GM12865 (cell line): ENCODE results near the gene ZFYVE28.

ENCODE experiments used
- DNase-seq: peaks from one replicate; pipeline ENCODE4 v3.0.0; 2010; ENCODE audit warnings: low read depth
- H3K4me3 ChIP-seq: 2 replicates; pipeline ENCODE4 v1.5.1; 2011; ENCODE audit warnings: mild to moderate bottlenecking, low read depth, low read length, control low read depth
- TF ChIP-seq, protein P1 (sequence below): IDR thresholded peaks from 2 replicates; pipeline ENCODE4 v1.5.1; 2011; ENCODE audit warnings: low read length, control low read depth, low read depth, inconsistent platforms; ENCODE audit not compliant: insufficient read depth; ENCODE audit errors: missing control alignments

ZFYVE28 gene

DNA sequence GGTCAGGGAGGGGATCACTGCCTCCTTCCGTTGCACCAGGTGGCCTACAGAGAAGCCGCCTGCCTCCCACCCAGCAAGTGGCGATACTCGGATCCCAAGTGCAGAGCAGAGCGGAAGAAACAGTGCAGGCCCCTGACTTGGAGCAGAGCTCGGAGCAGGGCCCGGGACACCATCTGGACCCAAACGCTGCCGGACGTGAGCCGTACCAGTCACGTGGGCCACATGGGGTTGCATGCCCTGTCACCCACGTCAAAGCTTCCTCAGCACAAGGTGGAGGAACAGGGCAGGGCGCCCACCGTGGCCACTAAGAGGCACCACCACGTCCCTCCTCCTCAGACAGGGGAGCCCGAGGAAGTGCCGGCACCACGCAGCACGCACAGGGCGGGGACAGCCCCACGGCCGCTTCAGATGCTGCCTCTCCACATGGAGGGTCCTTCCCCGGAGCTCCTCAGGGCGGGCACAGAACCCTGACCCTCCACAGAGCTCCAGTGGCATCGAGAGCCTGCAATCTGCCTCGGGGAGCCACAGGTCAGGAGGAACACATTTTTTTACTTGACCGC is 18.7 kb downstream of the ZFYVE28 start:
- H3K4me3 ChIP-seq: no peak overlapping the region
- no peak for DNase-seq
- TF ChIP-seq, protein P1, sequence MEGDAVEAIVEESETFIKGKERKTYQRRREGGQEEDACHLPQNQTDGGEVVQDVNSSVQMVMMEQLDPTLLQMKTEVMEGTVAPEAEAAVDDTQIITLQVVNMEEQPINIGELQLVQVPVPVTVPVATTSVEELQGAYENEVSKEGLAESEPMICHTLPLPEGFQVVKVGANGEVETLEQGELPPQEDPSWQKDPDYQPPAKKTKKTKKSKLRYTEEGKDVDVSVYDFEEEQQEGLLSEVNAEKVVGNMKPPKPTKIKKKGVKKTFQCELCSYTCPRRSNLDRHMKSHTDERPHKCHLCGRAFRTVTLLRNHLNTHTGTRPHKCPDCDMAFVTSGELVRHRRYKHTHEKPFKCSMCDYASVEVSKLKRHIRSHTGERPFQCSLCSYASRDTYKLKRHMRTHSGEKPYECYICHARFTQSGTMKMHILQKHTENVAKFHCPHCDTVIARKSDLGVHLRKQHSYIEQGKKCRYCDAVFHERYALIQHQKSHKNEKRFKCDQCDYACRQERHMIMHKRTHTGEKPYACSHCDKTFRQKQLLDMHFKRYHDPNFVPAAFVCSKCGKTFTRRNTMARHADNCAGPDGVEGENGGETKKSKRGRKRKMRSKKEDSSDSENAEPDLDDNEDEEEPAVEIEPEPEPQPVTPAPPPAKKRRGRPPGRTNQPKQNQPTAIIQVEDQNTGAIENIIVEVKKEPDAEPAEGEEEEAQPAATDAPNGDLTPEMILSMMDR: no peak

DNA sequence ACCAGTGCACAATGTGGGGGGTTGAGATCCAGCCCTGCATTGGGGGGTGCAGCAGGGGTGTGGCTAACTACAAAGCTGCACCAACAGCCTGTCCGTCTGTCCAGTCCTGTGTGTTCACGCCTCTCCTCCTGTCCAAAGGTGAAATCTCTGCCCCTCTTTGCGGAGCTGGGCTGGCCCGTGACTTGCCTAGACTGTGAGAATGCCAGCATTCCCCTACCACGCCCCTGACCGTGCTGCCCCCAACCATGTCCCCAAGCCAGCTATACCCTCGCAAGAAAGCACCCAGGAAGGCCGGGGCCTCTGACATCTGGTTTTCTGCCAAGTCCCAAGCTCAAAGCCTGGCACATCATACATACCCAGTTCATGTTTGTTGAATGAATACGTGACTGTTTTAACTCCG is 19.2 kb downstream of the ZFYVE28 start:
- TF ChIP-seq, protein P1: no peak
- no peak overlapping the region for H3K4me3 ChIP-seq
- no peak for DNase-seq

DNA sequence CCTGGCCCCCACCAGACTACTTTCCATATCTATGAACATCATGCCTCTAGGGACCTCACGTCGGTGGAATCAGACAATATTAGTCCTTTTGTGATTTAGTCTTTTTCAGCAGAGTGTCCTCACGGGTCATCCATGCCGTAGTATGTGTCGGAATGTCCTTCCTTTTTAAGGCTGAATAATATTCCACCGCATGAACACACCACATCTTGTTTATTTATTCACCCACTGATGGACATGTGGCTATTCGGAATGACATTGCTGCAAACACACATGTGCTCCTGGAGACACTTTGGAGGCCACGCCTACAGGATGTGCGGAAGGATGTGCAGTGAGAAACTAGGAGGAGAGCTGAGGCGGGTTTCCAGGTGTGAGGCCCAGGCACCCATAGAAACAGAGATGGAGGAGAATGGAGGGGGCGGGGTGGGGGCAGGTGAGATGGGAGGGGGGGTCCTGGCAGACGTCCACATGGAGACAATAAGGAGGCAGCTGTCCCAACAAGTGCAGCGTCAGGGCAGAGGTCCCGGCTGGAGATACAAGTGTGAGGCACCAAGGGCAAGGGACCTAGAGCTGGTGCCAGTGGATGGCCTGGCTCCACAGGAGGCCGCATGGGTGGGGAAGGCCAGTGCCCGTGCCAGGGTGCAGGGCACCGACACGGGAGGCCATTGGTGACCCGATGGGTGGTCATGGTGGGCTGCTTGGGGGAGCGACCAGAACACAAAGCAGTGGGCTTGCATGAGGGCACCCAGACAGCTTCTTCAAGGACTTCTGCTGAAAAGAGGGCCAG is 20.7 kb downstream of the ZFYVE28 start:
- DNase-seq: no peak
- H3K4me3 ChIP-seq: no peak overlapping the region
- TF ChIP-seq, protein P1: no peak

DNA sequence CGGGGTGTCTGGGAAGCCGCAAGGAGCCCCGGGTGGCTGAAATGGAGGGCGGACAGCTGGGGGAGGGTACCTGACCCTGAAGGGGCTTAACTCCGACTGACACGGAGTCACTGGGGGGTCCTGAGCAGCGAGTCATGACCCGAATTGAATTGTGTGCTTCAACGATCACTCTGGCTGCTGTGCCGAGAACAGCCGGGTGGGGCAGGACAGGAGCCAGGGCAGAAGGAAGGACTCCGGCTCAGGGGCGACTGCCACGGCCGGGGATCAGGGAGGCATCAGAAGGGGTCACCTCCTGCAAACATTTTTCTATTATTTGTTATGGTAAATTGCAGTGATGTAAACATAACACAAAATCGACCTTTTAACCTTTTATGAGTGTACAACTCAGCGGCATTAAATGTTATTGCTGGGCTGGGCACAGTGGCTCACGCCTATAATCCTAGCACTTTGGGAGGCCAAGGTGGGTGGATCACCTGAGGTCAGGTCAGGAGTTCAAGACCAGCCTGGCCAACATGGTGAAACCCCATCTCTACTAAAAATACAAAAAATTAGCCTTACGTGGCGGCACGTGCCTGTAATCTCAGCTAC is 21.6 kb downstream of the ZFYVE28 start:
- no peak for DNase-seq
- TF ChIP-seq, protein P1: no peak
- no peak overlapping the region for H3K4me3 ChIP-seq

DNA sequence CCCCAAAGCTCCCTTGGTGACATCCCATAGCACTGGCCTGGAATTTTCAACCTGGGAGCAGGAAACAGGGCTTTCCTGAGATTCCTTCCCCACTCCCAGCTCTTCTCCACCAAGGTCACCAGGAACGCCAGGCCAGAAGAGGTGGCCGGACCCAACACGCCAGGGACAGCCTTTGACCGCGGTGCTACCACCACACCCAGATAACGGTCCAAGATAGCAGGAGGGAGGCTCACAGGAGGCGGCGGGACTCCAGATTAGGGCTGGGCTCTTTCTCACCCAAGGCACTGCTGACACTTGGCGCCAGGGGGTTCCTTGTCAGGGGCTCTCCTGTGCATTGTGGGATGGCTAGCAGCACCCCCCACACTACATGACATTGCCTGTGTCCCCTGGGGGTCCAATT is 22.9 kb downstream of the ZFYVE28 start:
- H3K4me3 ChIP-seq: no peak overlapping the region
- no peak for DNase-seq
- TF ChIP-seq, protein P1: no peak

DNA sequence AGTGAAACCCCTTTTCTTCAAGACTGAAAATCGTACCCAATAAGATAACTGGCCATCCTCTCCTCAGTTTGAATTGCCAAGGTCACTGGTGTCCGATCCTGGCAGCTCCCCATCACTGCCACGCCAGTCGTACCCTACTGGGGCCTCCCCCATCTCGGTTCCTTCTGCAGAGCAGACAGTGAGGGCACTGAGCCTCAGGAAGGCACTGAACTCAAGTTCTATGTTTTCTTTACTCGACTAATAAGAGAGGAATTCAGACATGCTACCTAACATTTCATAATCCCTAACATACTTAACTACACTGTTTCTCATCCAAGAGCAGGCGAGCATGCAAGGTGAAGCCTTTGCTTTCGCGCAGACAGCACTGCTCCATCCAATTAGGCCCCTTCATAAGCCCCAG is 23.4 kb downstream of the ZFYVE28 start:
- H3K4me3 ChIP-seq: no peak overlapping the region
- no peak for DNase-seq
- TF ChIP-seq, protein P1: no peak

DNA sequence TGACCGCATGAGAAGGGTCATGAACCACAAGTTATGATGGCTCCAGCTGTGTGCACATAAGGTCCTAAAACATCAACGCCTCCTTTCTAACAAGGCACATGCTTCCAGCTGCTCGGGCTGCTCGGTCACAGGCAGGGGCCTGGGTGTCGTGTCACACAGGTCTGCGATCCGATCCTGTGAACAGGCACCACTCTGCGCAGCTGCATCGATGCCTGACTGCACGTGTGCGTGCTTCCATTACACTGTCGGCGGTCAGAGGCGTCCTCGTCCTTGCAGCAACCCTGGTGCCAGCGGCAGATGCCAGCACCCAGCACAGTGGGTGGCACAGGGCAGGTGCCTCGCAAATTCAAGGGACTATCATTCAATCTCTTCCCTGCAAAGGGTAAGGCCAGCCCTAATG is 23.9 kb downstream of the ZFYVE28 start:
- DNase-seq: no peak
- H3K4me3 ChIP-seq: no peak overlapping the region
- TF ChIP-seq, protein P1: no peak
